ENCODE data around the gene HDAC4. TPM values are rescaled to one million over a fixed set of nuclear protein-coding genes. Genes with fewer than 3 reads are reported as not detected.

The HDAC4 gene
- total and polyA plus RNA-seq, 8 donors, result 1.7 to 98.8 (median 24.5) TPM

DNA sequence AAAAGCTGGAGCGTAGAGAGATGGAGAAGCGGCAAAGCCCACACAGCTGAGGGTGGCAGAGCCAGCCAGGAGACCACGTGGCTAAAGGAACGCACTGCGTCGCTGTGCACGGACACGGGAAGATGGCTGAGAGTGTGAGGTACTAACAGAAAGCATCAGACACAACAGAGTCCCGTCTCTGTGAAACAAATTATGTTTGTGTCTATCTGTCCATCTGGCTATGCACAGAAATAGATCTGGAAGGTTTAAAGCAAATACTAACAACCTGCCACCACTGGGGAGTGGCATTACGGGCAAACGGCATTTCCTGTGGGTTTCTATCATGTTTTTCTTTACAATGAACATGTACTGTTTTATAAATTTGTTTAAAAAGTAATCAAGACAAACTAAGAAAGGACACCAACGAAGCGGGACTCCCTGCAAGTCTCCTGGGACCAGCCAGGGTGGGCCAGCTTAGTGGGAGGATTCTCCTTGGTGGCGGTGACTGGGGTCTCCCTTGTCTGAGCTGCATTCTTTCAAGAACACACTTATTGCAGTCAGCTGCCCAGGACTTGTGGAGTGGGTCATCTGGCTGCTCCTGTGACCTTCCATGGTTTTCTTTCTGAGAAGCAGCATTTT, 290.8 kb downstream of the HDAC4 start:
- Histone ChIP-seq H3K27me3 (no peaks in the 10 kb centered on the region), H3K4me3 (no peak overlapping the region), H3K9me3 (no peaks in the 10 kb centered on the region), H3K4me1 (peaks cover 35 to 68% (median 55%) of the 10 kb centered on the region in 4 donors), H3K36me3 (peaks cover 21 to 80% (median 72%) of the 10 kb centered on the region in 4 donors), H3K27ac (peak overlapping the region in 4 of 5 donors; percentile 14 to 83 (median 36))
- intact Hi-C loops (cut with DNase I; ENCODE audit: low total_unique reads), result no loop called here
- no peak for DNase-seq
- TF ChIP-seq, protein P1, sequence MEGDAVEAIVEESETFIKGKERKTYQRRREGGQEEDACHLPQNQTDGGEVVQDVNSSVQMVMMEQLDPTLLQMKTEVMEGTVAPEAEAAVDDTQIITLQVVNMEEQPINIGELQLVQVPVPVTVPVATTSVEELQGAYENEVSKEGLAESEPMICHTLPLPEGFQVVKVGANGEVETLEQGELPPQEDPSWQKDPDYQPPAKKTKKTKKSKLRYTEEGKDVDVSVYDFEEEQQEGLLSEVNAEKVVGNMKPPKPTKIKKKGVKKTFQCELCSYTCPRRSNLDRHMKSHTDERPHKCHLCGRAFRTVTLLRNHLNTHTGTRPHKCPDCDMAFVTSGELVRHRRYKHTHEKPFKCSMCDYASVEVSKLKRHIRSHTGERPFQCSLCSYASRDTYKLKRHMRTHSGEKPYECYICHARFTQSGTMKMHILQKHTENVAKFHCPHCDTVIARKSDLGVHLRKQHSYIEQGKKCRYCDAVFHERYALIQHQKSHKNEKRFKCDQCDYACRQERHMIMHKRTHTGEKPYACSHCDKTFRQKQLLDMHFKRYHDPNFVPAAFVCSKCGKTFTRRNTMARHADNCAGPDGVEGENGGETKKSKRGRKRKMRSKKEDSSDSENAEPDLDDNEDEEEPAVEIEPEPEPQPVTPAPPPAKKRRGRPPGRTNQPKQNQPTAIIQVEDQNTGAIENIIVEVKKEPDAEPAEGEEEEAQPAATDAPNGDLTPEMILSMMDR (IDR thresholded peaks at IDR 0.05), result no peak
- TF ChIP-seq EP300 (IDR thresholded peaks at IDR 0.05) (no peak), POLR2AphosphoS5 (IDR thresholded peaks at IDR 0.05) (no peak), POLR2A (IDR thresholded peaks at IDR 0.05) (no peak)
- 42 to 80% (median 49%) methylated on average over 14 of the region's 14 CpGs for WGBS, 5 donors

DNA sequence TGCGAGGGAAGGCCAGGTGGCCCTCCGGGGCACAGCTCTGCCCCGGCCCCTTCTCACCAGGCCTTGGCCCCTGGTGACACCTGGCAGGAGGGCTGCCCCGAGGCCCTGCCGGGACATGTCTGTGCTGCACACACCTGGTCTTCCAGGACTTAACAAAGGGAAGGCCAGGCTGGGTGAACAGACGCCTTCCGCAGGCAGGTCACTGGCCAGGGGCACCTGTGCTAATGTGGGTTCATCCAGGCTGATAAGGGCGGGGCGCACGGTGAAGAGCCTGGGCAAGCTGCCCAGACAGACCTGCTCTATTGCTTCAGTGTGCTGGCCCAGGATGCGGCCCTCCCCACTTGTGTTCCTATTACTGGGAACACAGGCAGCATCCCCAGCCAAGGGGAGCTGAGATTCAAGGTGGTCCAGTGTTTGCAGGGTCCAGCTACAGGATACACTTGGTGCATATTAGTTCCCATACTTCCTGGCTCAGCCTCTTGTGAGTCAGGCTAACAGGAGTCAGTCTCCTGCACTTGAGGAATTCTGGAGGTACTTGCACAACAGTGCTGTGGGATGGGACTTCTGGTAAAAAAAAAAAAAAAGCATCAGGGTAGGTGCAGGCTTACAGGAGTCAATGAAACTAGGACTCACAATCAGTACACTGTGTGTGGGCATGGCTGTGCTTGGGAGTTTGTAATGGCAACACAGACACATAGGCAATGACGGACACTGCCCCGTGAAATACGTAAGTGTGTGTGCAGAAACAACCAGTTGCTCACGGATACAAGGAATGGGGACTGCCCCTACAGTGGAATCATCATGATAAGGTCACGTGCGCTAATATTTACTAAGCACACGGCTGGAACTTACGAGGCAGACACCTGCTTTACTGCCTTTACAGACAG, 291.5 kb downstream of the HDAC4 start:
- intact Hi-C loops (cut with DNase I; ENCODE audit: low total_unique reads), result no loop called here
- 39 to 87% (median 45%) methylated on average over 14 to 19 of the region's 19 CpGs for WGBS, 5 donors
- peak; percentile 85 to 88 for DNase-seq
- H3K9me3 ChIP-seq, result no peaks in the 10 kb centered on the region
- H3K27me3 ChIP-seq, result no peaks in the 10 kb centered on the region
- H3K36me3 ChIP-seq, result peaks cover 29 to 83% (median 77%) of the 10 kb centered on the region in 4 donors
- peaks cover 32 to 60% (median 48%) of the 10 kb centered on the region in 4 donors for H3K4me1 ChIP-seq
- H3K27ac ChIP-seq, result peak overlapping the region in 4 of 5 donors; percentile 14 to 83 (median 36)
- TF ChIP-seq POLR2A (IDR thresholded peaks at IDR 0.05) (no peak), POLR2AphosphoS5 (IDR thresholded peaks at IDR 0.05) (peak; percentile 2 to 68 (median 25))
- TF ChIP-seq, protein P1 (IDR thresholded peaks at IDR 0.05), result no peak
- no peak overlapping the region for H3K4me3 ChIP-seq

DNA sequence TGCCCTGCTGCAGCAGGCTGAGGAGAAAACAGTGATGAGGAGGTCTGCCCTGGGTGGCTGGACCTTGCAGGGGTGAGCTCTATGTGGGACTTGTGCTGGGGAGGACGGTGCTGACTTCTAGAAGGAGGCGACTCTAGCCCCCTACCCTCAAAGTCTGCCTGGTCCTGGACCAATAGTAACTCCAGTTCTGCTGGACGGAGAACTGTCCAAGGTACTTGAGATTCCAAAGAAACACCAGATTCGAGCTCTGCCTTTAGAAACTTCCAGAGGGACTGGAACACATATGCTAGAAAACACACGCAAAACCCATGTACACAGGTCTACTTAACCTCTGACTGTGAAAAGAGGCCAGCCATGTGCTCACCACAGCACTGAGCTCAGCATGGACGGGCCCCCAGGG, 292.4 kb downstream of the HDAC4 start:
- Histone ChIP-seq H3K4me1 (peaks cover 24 to 52% (median 40%) of the 10 kb centered on the region in 4 donors), H3K27ac (peak overlapping the region in 1 of 5 donors; percentile 83), H3K27me3 (no peaks in the 10 kb centered on the region), H3K4me3 (no peak overlapping the region), H3K9me3 (no peaks in the 10 kb centered on the region), H3K36me3 (peaks cover 32 to 92% (median 86%) of the 10 kb centered on the region in 4 donors)
- TF ChIP-seq, protein P1 (IDR thresholded peaks at IDR 0.05), result no peak
- TF ChIP-seq POLR2A (IDR thresholded peaks at IDR 0.05) (no peak), POLR2AphosphoS5 (IDR thresholded peaks at IDR 0.05) (no peak), EP300 (IDR thresholded peaks at IDR 0.05) (no peak)
- WGBS, 5 donors, result 71 to 86% (median 80%) methylated on average over 4 to 6 of the region's 6 CpGs
- no peak for DNase-seq
- intact Hi-C loops (cut with DNase I; ENCODE audit: low total_unique reads), result no loop called here

DNA sequence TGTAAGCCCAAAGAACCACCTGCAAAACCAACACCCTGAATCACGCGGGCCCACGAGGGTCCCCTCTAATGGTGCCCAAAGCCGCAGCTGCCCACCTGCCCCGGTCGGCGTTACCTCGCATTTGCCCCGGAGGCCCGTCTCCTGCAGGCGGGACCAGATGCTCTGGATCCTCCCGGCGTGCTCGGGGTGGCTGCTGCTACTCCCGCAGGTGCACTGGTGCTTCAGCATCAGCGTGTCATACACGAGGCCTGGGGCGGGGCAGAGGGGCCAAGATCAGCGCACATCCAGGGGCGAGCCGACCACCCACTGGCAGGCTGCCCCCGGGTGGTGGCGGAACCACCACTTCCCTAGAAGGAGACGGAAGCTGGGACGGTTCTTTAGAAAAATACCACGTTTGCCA, 292.9 kb downstream of the HDAC4 start:
- no peak overlapping the region for H3K4me3 ChIP-seq
- no peaks in the 10 kb centered on the region for H3K9me3 ChIP-seq
- H3K27ac ChIP-seq, result peak overlapping the region in 1 of 5 donors; percentile 83
- no peaks in the 10 kb centered on the region for H3K27me3 ChIP-seq
- H3K4me1 ChIP-seq, result peaks cover 18 to 47% (median 35%) of the 10 kb centered on the region in 4 donors
- no peak for DNase-seq
- WGBS, 5 donors, result 89 to 96% (median 95%) methylated on average over 12 to 26 of the region's 26 CpGs
- TF ChIP-seq POLR2AphosphoS5 (IDR thresholded peaks at IDR 0.05), result no peak
- intact Hi-C loops (cut with DNase I; ENCODE audit: low total_unique reads), result no loop called here
- peaks cover 32 to 97% (median 91%) of the 10 kb centered on the region in 4 donors for H3K36me3 ChIP-seq

Data from stomach (tissue), 9 donors.